ENCODE results near the gene METTL22. TPM values are rescaled to one million over a fixed set of nuclear protein-coding genes. Genes with fewer than 3 reads are reported as not detected.

METTL22 gene
- total and polyA plus RNA-seq, 4 donors, result 14.2 to 31.2 (median 21.1) TPM

DNA sequence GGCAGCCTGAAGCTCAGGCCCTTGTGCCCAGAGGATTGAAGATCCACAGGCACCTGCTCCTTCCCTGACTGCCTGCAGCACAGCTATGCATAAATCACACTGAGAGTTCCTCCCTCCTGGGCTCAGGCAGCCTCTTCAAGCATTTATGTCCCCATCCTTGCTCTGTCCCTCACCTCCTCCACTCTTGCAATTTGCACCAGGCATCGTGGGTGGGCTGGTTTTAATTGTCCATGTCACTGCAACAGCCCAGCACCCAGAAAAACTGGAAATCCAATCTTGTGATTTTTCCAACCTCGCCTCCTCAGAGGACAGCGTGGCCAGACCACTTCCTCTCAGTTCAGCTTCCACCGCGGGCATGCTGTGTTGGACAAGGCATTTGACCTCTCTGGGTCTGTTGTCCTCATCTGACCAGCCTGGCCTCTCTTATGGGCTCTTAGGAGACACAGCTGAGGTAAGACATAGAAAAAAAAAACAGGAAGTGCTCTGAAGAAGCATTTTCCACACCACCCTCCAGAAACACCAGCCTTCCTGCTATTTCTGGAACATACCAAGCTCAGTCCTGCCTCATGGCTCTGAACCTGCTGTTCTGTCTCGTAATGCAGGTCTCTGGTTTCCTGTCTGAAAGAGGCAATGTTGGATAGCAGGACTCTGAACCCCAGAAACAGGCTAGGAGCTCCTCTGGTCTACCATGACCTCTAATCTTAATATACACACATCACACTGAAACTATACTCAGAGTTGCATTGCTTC lies 39.5 kb upstream of the METTL22 start:
- Histone ChIP-seq H3K27ac (ENCODE audit: low read depth, low read length) (no peak overlapping the region), H3K27me3 (ENCODE audit: control insufficient read depth, insufficient read depth, low read length) (no peaks in the 10 kb centered on the region), H3K9me3 (ENCODE audit: control insufficient read depth, insufficient read depth, low read length) (no peaks in the 10 kb centered on the region), H3K36me3 (ENCODE audit: control insufficient read depth, insufficient read depth, low read length) (no peaks in the 10 kb centered on the region), H3K4me3 (ENCODE audit: low read depth, low read length) (no peak overlapping the region), H3K4me1 (ENCODE audit: control insufficient read depth, insufficient read depth, low read length) (no peaks in the 10 kb centered on the region)
- no peak for DNase-seq (ENCODE audit: low read depth in 4 of 6, low spot score in 6 of 6)
- 68% methylated on average over 6 of the region's 6 CpGs for WGBS (ENCODE audit: insufficient coverage)

GRCh38 chr16:8583199-8583598 lies 38.3 kb upstream of the METTL22 start:
- peaks cover 5% of the 10 kb centered on the region for H3K27me3 ChIP-seq (ENCODE audit: control insufficient read depth, insufficient read depth, low read length)
- DNase-seq (ENCODE audit: low read depth in 4 of 6, low spot score in 6 of 6), result no peak
- no peaks in the 10 kb centered on the region for H3K4me1 ChIP-seq (ENCODE audit: control insufficient read depth, insufficient read depth, low read length)
- no peaks in the 10 kb centered on the region for H3K36me3 ChIP-seq (ENCODE audit: control insufficient read depth, insufficient read depth, low read length)
- WGBS (ENCODE audit: insufficient coverage), result 92% methylated on average over 2 of the region's 3 CpGs
- H3K9me3 ChIP-seq (ENCODE audit: control insufficient read depth, insufficient read depth, low read length), result no peaks in the 10 kb centered on the region
- no peak overlapping the region for H3K4me3 ChIP-seq (ENCODE audit: low read depth, low read length)
- H3K27ac ChIP-seq (ENCODE audit: low read depth, low read length), result no peak overlapping the region

- Histone ChIP-seq H3K27ac (ENCODE audit: low read depth, low read length) (no peak overlapping the region), H3K9me3 (ENCODE audit: control insufficient read depth, insufficient read depth, low read length) (no peaks in the 10 kb centered on the region), H3K27me3 (ENCODE audit: control insufficient read depth, insufficient read depth, low read length) (peaks cover 11% of the 10 kb centered on the region), H3K4me1 (ENCODE audit: control insufficient read depth, insufficient read depth, low read length) (peaks cover under 1% of the 10 kb centered on the region), H3K4me3 (ENCODE audit: low read depth, low read length) (no peak overlapping the region), H3K36me3 (ENCODE audit: control insufficient read depth, insufficient read depth, low read length) (no peaks in the 10 kb centered on the region)
- WGBS (ENCODE audit: insufficient coverage), result 68% methylated on average over 3 of the region's 4 CpGs
- DNase-seq (ENCODE audit: low read depth in 4 of 6, low spot score in 6 of 6), result no peak
These were observed 37.8 kb upstream of the METTL22 start for GRCh38 chr16:8583732-8584131.

GRCh38 chr16:8585041-8585440 lies 36.5 kb upstream of the METTL22 start:
- WGBS (ENCODE audit: insufficient coverage), result no CpG with 5 or more reads among the region's 2 CpGs
- Histone ChIP-seq H3K9me3 (ENCODE audit: control insufficient read depth, insufficient read depth, low read length) (no peaks in the 10 kb centered on the region), H3K4me1 (ENCODE audit: control insufficient read depth, insufficient read depth, low read length) (peaks cover 13% of the 10 kb centered on the region), H3K4me3 (ENCODE audit: low read depth, low read length) (no peak overlapping the region), H3K27ac (ENCODE audit: low read depth, low read length) (no peak overlapping the region), H3K27me3 (ENCODE audit: control insufficient read depth, insufficient read depth, low read length) (peaks cover 24% of the 10 kb centered on the region), H3K36me3 (ENCODE audit: control insufficient read depth, insufficient read depth, low read length) (no peaks in the 10 kb centered on the region)
- DNase-seq (ENCODE audit: low read depth in 4 of 6, low spot score in 6 of 6), result no peak

GRCh38 chr16:8585857-8586256 lies 35.6 kb upstream of the METTL22 start:
- H3K27ac ChIP-seq (ENCODE audit: low read depth, low read length), result no peak overlapping the region
- H3K4me1 ChIP-seq (ENCODE audit: control insufficient read depth, insufficient read depth, low read length), result peaks cover 17% of the 10 kb centered on the region
- no peaks in the 10 kb centered on the region for H3K9me3 ChIP-seq (ENCODE audit: control insufficient read depth, insufficient read depth, low read length)
- no peak for DNase-seq (ENCODE audit: low read depth in 4 of 6, low spot score in 6 of 6)
- H3K4me3 ChIP-seq (ENCODE audit: low read depth, low read length), result no peak overlapping the region
- peaks cover 32% of the 10 kb centered on the region for H3K27me3 ChIP-seq (ENCODE audit: control insufficient read depth, insufficient read depth, low read length)
- 81% methylated on average over 3 of the region's 3 CpGs for WGBS (ENCODE audit: insufficient coverage)
- no peaks in the 10 kb centered on the region for H3K36me3 ChIP-seq (ENCODE audit: control insufficient read depth, insufficient read depth, low read length)

DNA sequence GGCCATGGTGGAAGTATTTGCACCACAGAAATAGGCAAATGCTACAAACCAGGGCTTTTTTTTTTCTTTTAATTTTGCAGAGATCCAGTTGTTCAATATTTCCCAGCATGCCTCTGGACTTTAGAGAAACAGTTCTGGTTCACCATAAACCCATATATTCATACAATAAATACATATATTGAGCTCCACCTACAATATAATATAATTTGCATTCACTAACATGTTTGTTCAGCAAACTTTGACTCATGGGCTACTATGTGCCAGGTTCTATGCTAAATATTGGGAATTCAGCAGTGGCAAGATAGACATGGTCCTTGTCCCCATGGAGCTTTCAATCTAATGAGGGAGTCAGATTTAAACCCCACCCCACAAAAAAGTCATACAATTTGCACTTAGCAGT lies 34.4 kb upstream of the METTL22 start:
- Histone ChIP-seq H3K27me3 (ENCODE audit: control insufficient read depth, insufficient read depth, low read length) (peaks cover 33% of the 10 kb centered on the region), H3K4me1 (ENCODE audit: control insufficient read depth, insufficient read depth, low read length) (peaks cover 17% of the 10 kb centered on the region), H3K4me3 (ENCODE audit: low read depth, low read length) (no peak overlapping the region), H3K9me3 (ENCODE audit: control insufficient read depth, insufficient read depth, low read length) (no peaks in the 10 kb centered on the region), H3K27ac (ENCODE audit: low read depth, low read length) (no peak overlapping the region), H3K36me3 (ENCODE audit: control insufficient read depth, insufficient read depth, low read length) (no peaks in the 10 kb centered on the region)
- no peak for DNase-seq (ENCODE audit: low read depth in 4 of 6, low spot score in 6 of 6)

DNA sequence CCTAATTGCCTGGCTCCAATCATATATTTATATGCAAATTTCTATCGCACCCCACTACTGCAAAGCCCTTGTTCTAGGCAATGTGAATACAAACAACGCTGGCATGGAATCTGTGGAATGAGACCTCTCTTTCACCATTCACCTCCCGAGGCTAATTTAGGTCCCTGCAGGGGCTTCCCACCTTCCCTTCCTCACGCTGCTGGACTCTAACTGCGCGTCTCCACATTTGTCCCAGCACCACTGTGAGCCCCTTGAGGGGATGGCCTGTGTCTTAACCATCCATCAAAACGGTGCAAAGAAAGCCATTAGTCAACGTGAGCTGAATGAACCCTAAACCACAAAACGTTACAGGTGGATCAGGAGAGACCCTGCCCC lies 32.8 kb upstream of the METTL22 start:
- Histone ChIP-seq H3K4me3 (ENCODE audit: low read depth, low read length) (no peak overlapping the region), H3K27ac (ENCODE audit: low read depth, low read length) (no peak overlapping the region), H3K36me3 (ENCODE audit: control insufficient read depth, insufficient read depth, low read length) (no peaks in the 10 kb centered on the region), H3K9me3 (ENCODE audit: control insufficient read depth, insufficient read depth, low read length) (no peaks in the 10 kb centered on the region), H3K27me3 (ENCODE audit: control insufficient read depth, insufficient read depth, low read length) (peaks cover 33% of the 10 kb centered on the region), H3K4me1 (ENCODE audit: control insufficient read depth, insufficient read depth, low read length) (peaks cover 17% of the 10 kb centered on the region)
- DNase-seq (ENCODE audit: low read depth in 4 of 6, low spot score in 6 of 6), result no peak
- 1% methylated on average over 9 of the region's 9 CpGs for WGBS (ENCODE audit: insufficient coverage)

- H3K36me3 ChIP-seq (ENCODE audit: control insufficient read depth, insufficient read depth, low read length), result no peaks in the 10 kb centered on the region
- no peak for DNase-seq (ENCODE audit: low read depth in 4 of 6, low spot score in 6 of 6)
- H3K4me3 ChIP-seq (ENCODE audit: low read depth, low read length), result no peak overlapping the region
- peaks cover 33% of the 10 kb centered on the region for H3K27me3 ChIP-seq (ENCODE audit: control insufficient read depth, insufficient read depth, low read length)
- no peaks in the 10 kb centered on the region for H3K9me3 ChIP-seq (ENCODE audit: control insufficient read depth, insufficient read depth, low read length)
- peaks cover 17% of the 10 kb centered on the region for H3K4me1 ChIP-seq (ENCODE audit: control insufficient read depth, insufficient read depth, low read length)
- WGBS (ENCODE audit: insufficient coverage), result under 1% methylated on average over 64 of the region's 64 CpGs
- no peak overlapping the region for H3K27ac ChIP-seq (ENCODE audit: low read depth, low read length)
These were observed 32.2 kb upstream of the METTL22 start for GRCh38 chr16:8589057-8589899.

DNA sequence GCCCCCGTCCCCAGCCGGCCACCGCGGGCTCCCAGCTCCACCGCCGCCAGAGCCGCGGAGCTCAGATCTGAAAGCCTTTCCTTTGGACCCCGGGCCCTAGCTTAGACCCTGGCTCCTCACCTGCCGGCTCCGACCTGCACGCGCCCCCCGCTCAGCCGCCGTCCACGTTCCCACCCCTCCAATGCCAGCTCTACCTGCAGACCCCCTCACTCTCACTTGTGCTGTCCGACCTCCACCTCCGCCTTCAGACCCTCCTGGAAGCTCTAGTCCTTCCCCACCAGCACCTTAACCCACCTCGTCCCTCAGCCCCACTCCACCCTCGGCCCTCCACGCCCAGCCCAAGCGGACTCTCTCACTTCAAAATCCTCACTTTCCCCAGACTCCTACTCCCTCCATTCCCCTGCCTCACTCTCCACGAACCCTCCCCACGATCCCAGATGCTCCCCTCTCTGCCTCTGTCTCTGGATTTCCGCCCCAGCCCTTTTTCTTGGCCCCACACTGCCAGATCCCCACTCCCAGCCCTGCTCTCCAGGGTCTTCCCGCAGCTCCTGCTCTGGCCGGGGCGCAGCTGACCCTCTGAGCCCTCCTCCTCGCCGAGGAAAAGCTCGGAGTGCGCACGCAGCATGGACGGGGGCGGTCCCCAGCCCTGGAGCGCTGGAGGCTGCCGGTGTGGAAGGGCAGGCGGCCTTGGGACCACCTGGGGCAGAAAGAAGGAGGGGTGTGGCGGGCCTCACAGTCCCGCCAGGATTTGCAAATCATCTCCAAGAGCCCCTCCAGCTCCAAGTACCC lies 31.4 kb upstream of the METTL22 start, which contains the start of gene TMEM114:
TMEM114 (minus strand) TSS at position 612 of the 789 bp plus-strand sequence. CDS start 673 bp downstream, outside the sequence.
- no peaks in the 10 kb centered on the region for H3K36me3 ChIP-seq (ENCODE audit: control insufficient read depth, insufficient read depth, low read length)
- peaks cover 17% of the 10 kb centered on the region for H3K4me1 ChIP-seq (ENCODE audit: control insufficient read depth, insufficient read depth, low read length)
- H3K4me3 ChIP-seq (ENCODE audit: low read depth, low read length), result no peak within 1 kb of the TSS
- no peak within 1 kb of the TSS for H3K27ac ChIP-seq (ENCODE audit: low read depth, low read length)
- H3K27me3 ChIP-seq (ENCODE audit: control insufficient read depth, insufficient read depth, low read length), result peaks cover 33% of the 10 kb centered on the region
- no peaks in the 10 kb centered on the region for H3K9me3 ChIP-seq (ENCODE audit: control insufficient read depth, insufficient read depth, low read length)
- WGBS (ENCODE audit: insufficient coverage), result 2% methylated on average over 38 of the region's 41 CpGs
- DNase-seq (ENCODE audit: low read depth in 4 of 6, low spot score in 6 of 6), result no peak

All from spinal cord (tissue), 10 donors.